DOHH2 (cell line): ENCODE data around the gene IGSF3.

Experiments
- EZH2phosphoT487 ChIP-seq: fragments of 200-600 bp; sonication (generic); IDR thresholded peaks from 2 replicates; pipeline ENCODE4 v1.6.1; 2017; ENCODE audit warnings: borderline replicate concordance, mild to moderate bottlenecking, antibody characterized with exemption, low read length, moderate library complexity, mixed read lengths
- TF ChIP-seq, protein P1 (sequence below): fragments of 200-600 bp; sonication (generic); IDR thresholded peaks from one replicate; pipeline ENCODE4 v1.5.1; 2014; ENCODE audit warnings: antibody characterized with exemption, mild to moderate bottlenecking, low read depth, low read length; ENCODE audit not compliant: poor library complexity, severe bottlenecking

GRCh38 chr1:116668277-116668676 is 744 bp upstream of the IGSF3 start:
- TF ChIP-seq, protein P1, sequence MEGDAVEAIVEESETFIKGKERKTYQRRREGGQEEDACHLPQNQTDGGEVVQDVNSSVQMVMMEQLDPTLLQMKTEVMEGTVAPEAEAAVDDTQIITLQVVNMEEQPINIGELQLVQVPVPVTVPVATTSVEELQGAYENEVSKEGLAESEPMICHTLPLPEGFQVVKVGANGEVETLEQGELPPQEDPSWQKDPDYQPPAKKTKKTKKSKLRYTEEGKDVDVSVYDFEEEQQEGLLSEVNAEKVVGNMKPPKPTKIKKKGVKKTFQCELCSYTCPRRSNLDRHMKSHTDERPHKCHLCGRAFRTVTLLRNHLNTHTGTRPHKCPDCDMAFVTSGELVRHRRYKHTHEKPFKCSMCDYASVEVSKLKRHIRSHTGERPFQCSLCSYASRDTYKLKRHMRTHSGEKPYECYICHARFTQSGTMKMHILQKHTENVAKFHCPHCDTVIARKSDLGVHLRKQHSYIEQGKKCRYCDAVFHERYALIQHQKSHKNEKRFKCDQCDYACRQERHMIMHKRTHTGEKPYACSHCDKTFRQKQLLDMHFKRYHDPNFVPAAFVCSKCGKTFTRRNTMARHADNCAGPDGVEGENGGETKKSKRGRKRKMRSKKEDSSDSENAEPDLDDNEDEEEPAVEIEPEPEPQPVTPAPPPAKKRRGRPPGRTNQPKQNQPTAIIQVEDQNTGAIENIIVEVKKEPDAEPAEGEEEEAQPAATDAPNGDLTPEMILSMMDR = no peak
- TF ChIP-seq EZH2phosphoT487 = no peak
